ENCODE measurements around the gene PDE3A.
"Not testable (repeated sequence)": the region's sequence is repeated elsewhere in the genome, so short reads cannot be mapped to it uniquely, and the experiment has no call there.

DNA sequence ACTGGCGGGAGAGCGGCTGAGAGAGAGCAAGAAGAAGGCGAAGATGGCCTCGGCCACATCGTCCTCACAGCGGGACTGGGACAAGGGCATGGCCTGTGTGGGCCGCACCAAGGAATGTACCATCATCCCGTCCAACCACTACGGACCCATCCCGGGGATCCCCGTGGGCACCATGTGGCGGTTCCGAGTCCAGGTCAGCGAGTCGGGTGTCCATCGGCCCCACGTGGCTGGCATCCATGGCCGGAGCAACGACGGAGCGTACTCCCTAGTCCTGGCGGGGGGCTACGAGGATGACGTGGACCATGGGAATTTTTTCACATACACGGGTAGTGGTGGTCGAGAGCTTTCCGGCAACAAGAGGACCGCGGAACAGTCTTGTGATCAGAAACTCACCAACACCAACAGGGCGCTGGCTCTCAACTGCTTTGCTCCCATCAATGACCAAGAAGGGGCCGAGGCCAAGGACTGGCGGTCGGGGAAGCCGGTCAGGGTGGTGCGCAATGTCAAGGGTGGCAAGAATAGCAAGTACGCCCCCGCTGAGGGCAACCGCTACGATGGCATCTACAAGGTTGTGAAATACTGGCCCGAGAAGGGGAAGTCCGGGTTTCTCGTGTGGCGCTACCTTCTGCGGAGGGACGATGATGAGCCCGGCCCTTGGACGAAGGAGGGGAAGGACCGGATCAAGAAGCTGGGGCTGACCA lies 183.6 kb downstream of the PDE3A start:
- TF ChIP-seq, protein P1, sequence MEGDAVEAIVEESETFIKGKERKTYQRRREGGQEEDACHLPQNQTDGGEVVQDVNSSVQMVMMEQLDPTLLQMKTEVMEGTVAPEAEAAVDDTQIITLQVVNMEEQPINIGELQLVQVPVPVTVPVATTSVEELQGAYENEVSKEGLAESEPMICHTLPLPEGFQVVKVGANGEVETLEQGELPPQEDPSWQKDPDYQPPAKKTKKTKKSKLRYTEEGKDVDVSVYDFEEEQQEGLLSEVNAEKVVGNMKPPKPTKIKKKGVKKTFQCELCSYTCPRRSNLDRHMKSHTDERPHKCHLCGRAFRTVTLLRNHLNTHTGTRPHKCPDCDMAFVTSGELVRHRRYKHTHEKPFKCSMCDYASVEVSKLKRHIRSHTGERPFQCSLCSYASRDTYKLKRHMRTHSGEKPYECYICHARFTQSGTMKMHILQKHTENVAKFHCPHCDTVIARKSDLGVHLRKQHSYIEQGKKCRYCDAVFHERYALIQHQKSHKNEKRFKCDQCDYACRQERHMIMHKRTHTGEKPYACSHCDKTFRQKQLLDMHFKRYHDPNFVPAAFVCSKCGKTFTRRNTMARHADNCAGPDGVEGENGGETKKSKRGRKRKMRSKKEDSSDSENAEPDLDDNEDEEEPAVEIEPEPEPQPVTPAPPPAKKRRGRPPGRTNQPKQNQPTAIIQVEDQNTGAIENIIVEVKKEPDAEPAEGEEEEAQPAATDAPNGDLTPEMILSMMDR (conservative IDR thresholded peaks at IDR 0.05) = not testable (repeated sequence)
- TF ChIP-seq ZFX (IDR thresholded peaks at IDR 0.05) = not testable (repeated sequence)
